HG03039 (cell line): ENCODE data around the gene SHISA5.
A peak's percentile ranks its signal among the peaks of the same experiment; 100 is the strongest.
"Not testable (repeated sequence)": the region's sequence is repeated elsewhere in the genome, so short reads cannot be mapped to it uniquely, and the experiment has no call there.

ENCODE experiments used
- ATAC-seq: cut with Tn5 transposase; IDR thresholded peaks from one replicate; pipeline ENCODE4 v1.9.1; 2021; ENCODE audit warnings: mild to moderate bottlenecking, moderate library complexity; ENCODE audit not compliant: unreplicated experiment

The SHISA5 gene

DNA sequence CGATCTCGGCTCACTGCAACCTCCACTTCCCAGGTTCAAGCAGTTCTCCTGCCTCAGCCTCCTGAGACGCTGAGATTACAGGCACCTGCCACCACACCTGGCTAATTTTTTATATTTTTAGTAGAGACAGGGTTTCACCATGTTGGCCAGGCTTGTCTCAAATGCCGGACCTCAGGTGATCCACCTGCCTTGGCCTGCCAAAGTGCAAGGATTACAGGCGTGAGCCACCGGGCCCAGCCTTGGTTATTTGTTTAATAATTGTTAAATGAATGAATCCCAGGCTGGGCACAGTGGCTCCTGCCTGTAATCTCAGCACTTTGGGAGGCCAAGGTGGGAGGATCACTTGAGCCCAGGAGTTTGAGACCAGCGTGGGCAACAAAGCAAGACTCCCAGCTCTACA is 42.2 kb downstream of the SHISA5 start:
- not testable (repeated sequence) for ATAC-seq

DNA sequence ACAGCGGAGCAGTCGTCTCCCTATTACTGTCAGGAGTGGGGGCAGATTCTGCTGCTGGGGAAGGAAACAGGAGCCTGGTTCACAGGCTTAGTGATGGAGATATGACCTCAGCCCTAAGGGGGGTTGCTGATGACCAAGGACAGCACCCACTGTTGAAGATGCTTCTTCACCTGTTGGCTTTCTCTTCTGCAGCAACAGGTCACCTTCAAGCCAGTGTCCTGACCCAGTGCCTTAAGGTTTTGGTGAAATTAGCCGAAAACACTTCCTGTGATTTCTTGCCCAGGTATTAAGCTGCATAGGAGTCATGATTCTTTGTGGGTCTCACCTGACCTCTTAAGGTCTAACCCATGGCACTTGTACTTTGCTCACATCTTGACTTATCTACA is 43.5 kb downstream of the SHISA5 start:
- no peak for ATAC-seq

DNA sequence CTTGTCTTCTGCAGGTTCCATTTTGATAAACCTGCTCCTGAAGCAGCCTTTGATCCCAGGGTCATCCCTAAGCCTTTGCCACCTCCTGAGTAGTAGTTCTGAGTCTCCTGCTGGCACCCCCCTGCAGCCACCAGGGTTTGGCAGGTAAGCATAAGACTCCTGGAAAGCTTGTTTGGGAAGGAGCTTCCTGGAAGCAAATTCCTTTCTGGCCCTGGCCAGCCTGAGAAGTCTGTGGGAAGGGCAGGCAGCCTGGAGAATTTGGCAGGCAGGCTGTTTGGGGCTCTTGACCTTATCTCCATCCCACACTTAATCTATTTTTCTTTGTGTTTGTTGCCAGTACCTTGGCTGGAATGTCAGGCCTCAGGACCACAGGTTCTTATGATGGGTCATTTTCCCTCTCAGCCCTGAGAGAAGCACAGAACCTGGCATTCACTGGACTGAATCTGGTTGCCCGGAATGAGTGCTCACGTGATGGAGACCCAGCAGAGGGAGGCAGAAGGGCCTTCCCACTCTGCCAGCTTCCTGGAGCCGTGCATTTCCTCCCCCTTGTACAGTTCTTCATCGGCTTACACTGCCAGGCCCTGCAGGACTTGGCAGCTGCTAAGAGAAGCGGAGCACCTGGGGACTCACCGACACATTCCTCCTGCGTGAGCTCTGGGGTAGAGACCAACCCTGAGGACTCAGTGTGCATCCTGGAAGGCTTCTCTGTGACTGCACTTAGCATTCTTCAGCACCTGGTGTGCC is 44.0 kb downstream of the SHISA5 start:
- no peak for ATAC-seq

DNA sequence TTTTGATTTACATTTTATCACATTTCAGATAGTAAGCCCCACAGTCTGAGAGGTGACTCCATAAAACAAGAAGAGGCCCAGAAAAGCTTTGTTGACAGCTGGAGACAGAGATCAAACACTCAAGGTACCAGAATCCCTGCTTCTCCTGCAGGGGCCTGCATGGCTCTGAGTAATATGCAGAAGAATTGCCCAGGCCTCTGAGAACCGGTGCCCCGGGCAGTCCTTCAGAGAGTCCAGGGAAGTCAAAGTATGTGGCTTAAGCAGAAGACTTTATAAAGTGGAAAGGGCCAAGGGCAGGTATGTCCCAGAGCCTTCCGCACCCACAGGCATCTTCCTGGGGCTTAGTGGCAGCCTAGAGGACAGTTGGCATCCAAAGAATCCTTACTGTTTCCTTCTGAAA is 44.6 kb downstream of the SHISA5 start:
- no peak for ATAC-seq

DNA sequence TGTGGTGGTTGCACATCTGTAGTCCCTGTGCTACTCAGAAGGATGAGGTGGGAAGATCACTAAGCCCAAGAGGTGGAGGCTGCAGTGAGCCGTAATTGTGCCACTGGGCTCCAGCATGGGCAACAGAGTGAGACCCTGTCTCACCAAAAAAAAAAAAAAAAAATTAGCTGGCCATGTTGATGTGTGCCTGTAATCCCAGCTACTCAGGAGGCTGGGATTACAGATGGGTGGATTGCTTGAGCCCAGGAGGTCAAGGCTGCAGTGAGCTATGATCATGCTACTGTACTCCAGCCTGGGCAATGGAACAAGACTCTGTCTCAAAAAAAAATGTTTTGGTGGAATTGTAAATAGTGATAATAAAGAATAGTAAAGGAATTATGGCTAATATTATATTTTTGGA is 47.5 kb downstream of the SHISA5 start:
- ATAC-seq: no peak

DNA sequence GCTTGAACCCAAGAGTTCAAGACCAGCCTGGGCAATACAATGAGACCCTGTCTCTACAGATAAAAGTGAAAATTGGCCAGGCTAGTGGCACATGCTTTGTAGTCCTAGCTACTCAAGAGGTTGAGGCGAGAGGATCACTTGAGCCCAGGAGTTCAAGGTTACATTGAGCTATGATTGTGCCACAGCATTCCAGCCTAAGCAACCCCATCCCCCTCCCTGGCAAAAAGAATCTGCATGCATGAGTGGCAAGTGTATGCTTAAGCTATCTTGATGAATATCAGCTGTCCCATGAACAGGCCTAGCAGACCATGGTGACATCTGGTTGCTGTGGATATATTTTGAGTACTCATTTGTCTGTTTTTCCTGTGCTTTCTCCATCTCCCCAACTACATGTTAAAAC is 52.7 kb downstream of the SHISA5 start:
- ATAC-seq: no peak

DNA sequence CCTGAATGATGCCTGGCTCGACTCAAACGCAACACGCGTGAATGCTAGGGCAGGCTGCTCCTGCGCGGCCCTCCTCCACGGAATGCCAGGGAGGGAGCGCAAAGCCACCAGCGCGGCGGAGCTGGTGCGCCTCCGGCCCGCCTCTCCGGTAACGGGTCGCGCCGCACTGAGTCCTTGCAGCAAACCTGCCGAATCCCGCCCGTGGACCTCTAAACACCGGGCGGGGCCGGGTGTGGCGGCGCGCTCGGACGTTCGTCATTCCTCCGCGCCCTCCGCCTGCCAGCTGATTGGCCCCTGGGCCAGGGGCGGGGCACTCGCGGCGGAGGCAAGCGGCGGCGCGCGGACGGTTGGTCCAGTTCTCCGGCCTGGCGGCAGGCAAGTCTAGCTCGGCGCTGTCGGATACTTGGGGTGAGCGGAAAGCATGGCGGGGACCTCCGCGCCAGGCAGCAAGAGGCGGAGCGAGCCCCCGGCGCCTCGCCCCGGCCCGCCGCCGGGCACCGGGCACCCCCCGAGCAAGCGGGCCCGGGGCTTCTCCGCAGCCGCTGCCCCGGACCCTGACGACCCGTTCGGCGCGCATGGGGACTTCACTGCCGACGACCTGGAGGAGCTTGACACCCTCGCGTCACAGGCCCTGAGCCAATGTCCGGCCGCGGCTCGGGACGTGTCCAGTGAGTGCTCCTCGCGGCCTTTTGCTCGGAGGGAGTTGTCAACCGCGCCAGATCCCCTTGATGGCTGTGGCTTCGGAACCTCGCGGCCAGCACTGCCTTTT is 57.4 kb downstream of the SHISA5 start, which contains the start of gene ATRIP:
Gene ATRIP, plus strand, starts transcription at position 313 of the 769 bp plus-strand sequence. Its CDS starts 109 bp downstream, at position 422.
- ATAC-seq: peak; percentile 82

DNA sequence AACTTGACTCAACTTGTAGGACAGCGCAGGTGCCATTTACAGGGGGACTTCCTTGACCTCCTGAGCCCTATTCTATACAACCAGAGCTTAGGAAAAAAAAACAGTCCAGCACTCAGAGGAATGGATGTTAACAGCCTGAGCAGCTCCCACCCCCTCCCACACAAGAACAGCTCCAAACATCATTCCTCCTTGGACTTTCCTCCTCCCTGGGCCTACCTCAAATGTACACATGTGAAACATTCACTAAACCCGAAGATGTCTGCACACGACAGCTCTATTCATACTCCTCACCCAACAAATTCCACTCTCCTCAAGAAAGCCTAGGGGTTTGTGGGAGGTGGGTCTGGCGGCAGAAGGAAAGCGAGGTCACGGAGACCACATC is 57.9 kb downstream of the SHISA5 start:
- no peak for ATAC-seq

DNA sequence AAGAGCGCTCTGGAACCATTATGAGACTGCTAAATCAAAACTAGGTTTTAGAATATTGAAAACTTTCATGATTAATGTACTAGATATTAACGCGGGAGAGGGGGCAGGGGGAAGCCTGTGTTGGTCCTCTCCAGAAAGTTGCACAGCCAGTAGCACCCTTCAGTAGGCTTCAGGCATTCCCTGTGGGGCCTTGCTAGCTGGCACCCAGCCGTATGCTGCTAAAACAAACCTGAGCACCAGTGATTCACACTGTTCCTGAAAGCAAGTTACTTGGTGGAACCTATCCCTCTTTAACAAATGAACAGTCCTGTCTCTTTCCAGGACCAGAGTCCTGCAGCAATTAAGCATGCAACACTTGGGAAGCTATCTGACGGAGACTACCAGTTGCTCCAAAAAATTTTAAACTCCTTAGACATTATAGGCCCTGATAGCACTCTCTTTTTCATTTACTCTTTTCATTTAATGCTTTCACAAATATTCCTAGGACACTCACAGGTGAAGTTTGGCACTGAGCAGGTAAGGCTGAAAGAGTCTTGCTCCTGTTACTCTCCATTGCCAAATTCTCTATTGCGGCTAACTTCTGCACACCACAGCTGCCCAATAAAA is 58.6 kb downstream of the SHISA5 start:
- ATAC-seq: no peak

DNA sequence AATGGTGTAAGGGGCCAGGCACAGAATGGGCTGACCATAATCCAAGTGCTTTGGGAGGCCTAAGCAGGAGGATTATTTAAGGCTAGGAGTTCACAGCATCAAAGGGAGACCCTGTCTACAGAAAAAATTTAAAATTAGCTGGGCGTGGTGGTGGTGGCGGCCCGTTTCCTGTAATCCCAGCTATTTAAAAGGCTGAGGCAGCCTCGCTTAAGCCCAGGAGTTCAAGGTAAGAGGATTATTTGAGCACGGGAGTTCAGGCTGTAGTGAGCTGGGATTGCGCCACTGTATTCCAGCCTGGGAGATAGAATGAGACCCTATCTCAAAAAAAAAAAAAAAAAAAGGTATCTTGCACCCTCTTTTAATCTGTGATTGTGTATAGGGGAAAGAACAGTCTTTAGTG is 62.0 kb downstream of the SHISA5 start:
- ATAC-seq: no peak

DNA sequence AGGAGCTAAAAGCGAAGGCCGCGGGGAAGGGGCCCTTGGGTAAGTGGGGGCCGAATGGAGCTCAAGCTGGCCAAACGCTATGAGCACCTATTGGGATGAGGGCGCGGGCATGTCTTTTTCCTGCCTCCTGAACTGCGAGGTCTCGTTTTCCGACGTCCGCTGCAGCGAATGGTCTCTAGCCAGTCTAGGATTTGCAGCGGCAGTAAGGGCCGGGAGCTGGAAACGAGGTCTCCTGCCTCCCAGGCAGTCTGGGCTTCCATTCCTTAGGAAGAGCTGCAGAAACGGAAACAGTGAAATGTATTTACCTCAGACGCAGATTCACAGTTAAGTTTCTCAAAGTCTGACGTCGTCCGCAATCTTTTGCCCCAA is 63.4 kb downstream of the SHISA5 start:
- ATAC-seq: no peak

DNA sequence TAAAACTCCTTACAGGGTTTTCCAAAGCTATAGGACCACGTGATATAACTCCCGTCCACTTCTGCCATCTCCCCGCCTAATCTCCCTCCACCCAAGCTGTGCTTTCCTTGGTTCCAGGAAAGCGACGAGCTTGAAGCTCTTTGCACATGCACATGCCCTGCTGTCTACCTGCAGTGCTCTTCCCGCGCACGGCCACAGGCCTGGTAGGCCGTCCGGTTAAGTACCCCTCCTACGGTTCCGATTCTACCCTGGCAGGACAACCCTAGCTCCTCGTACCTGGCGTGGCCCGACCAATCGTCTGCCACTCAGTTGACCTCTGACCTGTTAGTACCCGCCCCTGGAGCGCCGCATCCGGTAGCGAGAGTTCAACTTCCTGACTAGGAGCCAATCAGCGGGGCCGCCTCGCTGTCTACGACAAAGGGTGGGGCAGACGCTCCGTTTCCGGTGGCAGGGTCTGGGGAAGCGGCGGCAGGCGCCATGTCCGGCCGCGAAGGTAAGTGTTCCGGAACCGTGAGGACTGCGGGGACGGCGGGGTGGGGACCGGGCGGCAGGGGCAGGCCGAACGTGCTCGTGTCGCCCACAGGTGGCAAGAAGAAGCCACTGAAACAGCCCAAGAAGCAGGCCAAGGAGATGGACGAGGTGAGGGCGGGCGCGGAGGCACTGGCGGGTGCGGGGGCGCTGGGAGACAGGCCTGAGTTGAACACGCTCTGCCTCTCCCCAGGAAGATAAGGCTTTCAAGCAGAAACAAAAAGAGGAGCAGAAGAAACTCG is 64.0 kb downstream of the SHISA5 start, which contains the start of the genes CCDC51 and TMA7:
Gene CCDC51, minus strand, starts transcription at position 300 of the 770 bp plus-strand sequence. CDS start 4,991 bp downstream, outside the sequence.
Gene TMA7, plus strand, starts transcription at position 438 of the 770 bp plus-strand sequence. Its CDS starts 40 bp downstream, at position 478.
- peak; percentile 91 for ATAC-seq

DNA sequence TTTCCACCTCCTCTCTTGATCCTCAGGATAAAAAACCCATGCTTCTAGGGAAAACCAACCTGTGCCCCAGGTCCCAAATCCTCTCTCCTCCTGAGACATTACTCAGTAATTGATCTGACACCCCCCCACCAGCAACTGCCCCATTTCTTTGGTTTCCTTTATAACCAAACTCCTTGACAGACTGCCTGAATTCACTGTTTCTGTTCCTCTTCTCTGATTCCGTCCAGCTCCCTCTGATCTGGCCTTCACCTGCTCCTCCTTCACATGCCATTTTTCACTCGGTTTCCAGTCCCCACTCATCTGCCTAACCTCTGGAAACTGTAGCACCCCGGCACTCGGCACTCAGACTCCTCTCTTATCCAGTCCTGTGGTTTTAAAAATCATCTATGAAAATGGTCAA is 66.2 kb downstream of the SHISA5 start:
- ATAC-seq: no peak

DNA sequence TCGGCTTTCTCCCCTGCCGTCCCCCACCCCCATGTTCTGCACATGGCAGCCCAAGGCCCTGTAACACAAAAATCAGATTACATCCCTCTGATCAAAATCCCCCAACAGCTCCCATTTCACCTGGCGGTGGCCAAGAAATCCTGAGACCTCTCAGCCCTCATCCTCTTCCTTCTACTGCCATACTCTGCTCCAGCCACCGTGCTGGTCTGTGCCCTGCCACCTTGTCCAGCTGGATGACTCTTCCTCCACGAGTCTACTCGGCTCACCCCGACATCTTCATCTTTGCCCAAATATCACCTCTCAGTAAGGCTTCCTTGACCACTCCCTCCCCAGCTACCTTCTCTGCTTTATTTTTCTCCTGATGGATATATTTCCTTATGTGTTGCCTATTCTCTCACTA is 67.1 kb downstream of the SHISA5 start:
- ATAC-seq: no peak

DNA sequence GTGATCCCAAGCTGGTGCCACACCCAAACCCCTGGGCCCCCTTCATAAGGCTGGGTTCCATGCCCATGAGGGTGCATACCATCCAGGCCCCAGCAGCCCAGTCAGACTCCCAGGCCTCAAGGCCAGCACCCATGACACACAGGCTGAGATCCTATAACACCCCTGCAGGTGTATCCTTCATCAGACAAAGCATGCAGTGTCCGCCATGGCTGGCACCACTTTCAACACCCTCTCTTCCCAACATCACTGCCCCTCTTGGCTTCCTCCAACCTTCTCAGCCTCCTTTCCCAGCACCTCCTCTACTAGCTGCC is 67.5 kb downstream of the SHISA5 start:
- no peak for ATAC-seq

DNA sequence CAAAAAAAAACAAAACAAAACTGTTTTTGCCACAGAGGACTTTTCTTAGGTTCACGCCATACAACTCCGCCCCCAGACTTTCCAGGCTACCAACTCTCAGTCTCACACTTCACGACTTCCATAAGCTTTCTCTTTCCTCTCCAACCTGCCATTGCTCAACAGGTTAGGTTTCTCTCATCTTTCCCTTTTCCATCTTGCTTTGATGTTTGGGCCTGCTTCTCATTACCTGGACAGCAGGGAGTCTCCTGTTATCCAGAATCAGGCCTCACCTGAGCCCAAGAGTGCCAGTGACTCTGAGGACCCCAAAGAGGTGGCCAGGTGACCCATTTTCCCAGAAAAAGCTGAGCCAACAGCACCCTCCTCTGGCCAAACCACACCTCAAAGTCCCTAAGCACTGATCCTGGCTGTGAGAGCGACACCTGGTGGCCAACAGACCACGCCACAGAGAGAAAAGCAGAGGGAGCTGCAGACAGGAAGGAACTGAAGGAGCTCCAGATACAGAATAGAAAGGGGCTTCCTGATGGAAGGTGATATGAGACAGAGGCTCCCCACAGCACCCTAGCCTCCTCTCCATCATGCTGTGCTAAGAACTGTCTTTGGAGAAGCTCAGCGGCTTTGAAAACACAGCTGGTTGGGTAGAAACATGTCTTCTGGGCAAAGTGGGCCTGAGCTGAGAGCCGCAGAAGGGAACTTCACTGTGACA is 68.0 kb downstream of the SHISA5 start:
- ATAC-seq: no peak

DNA sequence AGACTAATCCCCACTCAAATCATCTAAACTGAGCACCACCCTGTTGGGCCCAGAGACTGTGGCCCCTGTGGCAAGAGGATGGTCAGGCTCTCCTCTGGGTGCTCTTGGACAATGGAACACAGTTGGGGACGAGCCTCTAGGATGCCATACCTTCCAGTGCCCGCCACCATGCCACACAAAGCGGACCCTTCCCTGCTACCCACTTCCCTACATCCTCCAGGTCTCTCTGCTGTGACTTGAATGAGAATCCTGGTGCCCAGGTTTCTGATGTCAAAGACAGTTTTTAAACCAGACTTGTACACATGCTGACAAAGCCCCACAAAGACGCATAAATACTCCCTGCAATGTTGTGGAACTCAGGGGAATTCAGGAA is 68.8 kb downstream of the SHISA5 start:
- ATAC-seq: no peak

DNA sequence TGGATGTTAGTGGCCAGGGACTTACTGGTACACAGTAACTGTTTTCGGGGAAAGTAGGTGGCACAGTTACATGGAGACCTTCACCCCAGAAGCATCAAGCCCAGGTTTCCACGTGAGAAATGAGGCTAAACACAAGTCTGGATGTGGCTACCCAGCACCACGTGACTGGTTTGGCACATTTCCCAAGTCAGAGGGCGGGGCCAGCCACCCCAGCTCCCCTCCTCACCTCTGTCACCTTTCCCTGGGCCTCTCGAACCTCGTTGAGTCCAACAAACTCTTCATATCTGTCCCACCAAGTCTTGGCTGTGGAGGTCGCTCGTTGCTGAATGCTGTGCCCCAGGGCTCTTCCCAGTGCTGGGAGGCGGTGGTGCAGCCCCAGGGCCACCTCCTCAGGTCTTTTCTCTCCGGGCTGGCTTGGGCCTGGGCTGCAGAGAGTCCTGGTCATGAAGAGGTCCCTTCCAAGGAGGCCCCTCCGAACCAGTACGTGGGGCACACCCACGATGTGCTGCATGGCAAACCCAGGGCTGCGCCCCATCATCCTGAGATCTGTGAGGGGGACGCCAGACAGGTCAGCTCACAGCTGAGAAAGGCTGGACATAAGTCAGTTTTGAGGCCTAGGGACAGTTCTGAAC is 69.3 kb downstream of the SHISA5 start:
- no peak for ATAC-seq

DNA sequence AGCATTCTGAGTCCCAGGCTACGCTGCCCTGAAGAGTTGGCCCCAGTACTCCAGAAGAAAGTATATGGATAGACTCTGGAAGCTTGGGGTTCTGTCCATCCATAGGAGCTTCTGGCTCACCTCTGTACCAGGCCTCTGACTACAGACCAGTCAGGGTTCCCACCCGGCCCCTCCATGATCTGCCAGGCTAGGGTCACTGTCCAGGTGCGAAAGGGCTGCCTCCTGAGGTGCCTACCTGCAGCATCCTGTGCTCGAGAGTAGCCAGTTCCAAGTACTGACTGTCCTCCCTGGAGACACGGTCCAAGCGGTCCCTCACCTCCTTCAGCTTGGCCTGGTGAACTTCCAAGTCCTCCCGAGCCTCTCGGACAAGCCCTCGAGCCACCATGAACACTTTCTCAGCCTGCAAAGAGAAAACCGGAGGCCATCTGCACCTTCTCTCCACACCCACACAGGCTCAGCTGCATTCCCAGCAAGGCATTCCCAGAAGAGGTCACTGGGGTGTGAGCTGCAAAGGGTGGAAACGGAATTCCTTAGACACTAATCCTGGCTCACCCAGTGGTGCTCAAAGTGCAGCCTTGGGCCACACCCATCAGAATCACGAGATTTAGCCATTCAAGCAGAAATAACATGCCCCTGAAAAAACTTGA is 70.4 kb downstream of the SHISA5 start:
- ATAC-seq: no peak
